SJSA1 (cell line): ENCODE data around the gene SPAG17. TPM values are rescaled to one million over a fixed set of nuclear protein-coding genes. Genes with fewer than 3 reads are reported as not detected.

Source experiments
- DNase-seq, 2 experiments: peaks; one replicate each; pipeline ENCODE4 v3.0.0-alpha.2; 2015 to 2020; ENCODE audit warnings: low spot score in 2 of 2, low read depth in 1 of 2
- H3K27ac ChIP-seq: fragments of 250-450 bp; sonication (Bioruptor Pico); 2 replicates; pipeline ENCODE4 v1.5.1; 2020; ENCODE audit warnings: mild to moderate bottlenecking, moderate library complexity
- H3K27me3 ChIP-seq: fragments of 250-450 bp; sonication (Bioruptor Pico); replicated peaks from 2 replicates; pipeline ENCODE4 v1.5.1; 2020; ENCODE audit warnings: mild to moderate bottlenecking, moderate library complexity
- H3K36me3 ChIP-seq: fragments of 250-450 bp; sonication (Bioruptor Pico); 2 replicates; pipeline ENCODE4 v1.5.1; 2020; ENCODE audit warnings: mild to moderate bottlenecking
- H3K4me1 ChIP-seq: fragments of 250-450 bp; sonication (Bioruptor Pico); replicated peaks from 2 replicates; pipeline ENCODE4 v1.6.1; 2021; ENCODE audit warnings: mild to moderate bottlenecking
- H3K4me3 ChIP-seq: fragments of 250-450 bp; sonication (Bioruptor Pico); 2 replicates; pipeline ENCODE4 v1.5.1; 2020; ENCODE audit warnings: mild to moderate bottlenecking
- H3K9me3 ChIP-seq: fragments of 250-450 bp; sonication (Bioruptor Pico); replicated peaks from 2 replicates; pipeline ENCODE4 v1.5.1; 2020; ENCODE audit warnings: mild to moderate bottlenecking
- total RNA-seq: library from RNA; depleted of rRNA; stranded (reverse); fragments of >200 nt; shearing (Covaris generic); gene quantifications from 2 replicates; pipeline ENCODE4 v1.2.3, GENCODE V29; 2014

SPAG17 gene
- total RNA-seq, 1 experiment from 2014 or later, result not detected

DNA sequence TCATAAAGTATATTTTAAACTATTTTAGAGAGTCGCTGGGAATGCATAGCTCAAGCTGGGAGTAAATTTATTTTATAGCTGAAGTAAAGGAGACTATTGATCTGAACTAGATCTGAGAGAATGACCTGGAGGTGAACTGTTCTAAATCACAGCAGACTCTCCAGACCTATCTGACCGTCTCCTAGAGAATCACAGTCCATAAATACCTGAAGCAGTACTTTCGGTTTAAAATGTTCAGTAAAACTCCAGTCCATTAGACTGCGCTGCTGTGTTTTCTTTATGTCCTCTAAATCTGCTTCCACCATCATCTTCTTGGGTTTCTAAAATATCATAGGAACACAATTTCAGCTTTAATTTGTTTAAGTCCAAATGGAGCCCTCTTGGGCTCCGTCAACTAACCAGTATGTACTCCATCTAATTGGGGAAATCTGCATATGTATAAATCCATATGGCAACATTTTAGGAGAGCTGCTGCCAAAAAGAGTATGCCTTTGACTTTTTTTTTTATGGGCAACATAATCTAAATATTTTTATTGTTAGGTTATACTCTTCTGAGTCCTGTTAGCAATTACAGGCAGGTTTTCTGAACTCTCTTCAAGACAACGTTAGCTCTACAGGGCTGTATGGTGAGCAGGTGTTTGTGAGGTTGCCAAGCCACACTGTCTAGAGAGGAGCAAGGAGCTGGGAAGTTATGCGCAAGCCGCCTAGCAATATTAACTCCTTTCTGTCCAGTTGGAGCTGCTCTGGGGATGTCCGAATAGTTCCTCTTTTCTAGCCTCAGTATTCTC is 111.2 kb downstream of the SPAG17 start:
- DNase-seq, result no peak

GRCh38 chr1:118049981-118050380 is 135.0 kb downstream of the SPAG17 start:
- no peaks in the 10 kb centered on the region for H3K9me3 ChIP-seq
- no peaks in the 10 kb centered on the region for H3K4me1 ChIP-seq
- no peak for DNase-seq
- no peak overlapping the region for H3K4me3 ChIP-seq
- H3K27me3 ChIP-seq, result 0 out of 2 replicates have a peak, but pooled peaks cover 3% of the 10 kb centered on the region
- no peaks in the 10 kb centered on the region for H3K36me3 ChIP-seq
- H3K27ac ChIP-seq, result no peak overlapping the region

More for the DNA sequence above, 111.2 kb downstream of the SPAG17 start:
- Histone ChIP-seq H3K27ac (no peak overlapping the region), H3K27me3 (peaks cover 5% of the 10 kb centered on the region; the same call in 1 of the 2 replicates), H3K4me1 (0 out of 2 replicates have a peak, but pooled peaks cover 3% of the 10 kb centered on the region), H3K36me3 (no peaks in the 10 kb centered on the region), H3K4me3 (no peak overlapping the region), H3K9me3 (no peaks in the 10 kb centered on the region)

GRCh38 chr1:118047650-118048224 is 137.3 kb downstream of the SPAG17 start:
- H3K27ac ChIP-seq, result no peak overlapping the region
- no peaks in the 10 kb centered on the region for H3K4me1 ChIP-seq
- no peak overlapping the region for H3K4me3 ChIP-seq
- DNase-seq, result no peak
- H3K27me3 ChIP-seq, result 0 out of 2 replicates have a peak, but pooled peaks cover 3% of the 10 kb centered on the region
- no peaks in the 10 kb centered on the region for H3K36me3 ChIP-seq
- no peaks in the 10 kb centered on the region for H3K9me3 ChIP-seq

- no peak overlapping the region for H3K27ac ChIP-seq
- DNase-seq, result no peak
- H3K4me3 ChIP-seq, result no peak overlapping the region
- H3K4me1 ChIP-seq, result no peaks in the 10 kb centered on the region; the same call in 1 of the 2 replicates
- H3K27me3 ChIP-seq, result 0 out of 2 replicates have a peak, but pooled peaks cover 3% of the 10 kb centered on the region
- no peaks in the 10 kb centered on the region for H3K9me3 ChIP-seq
- no peaks in the 10 kb centered on the region for H3K36me3 ChIP-seq
These were observed 137.9 kb downstream of the SPAG17 start for GRCh38 chr1:118047006-118047649.

- Histone ChIP-seq H3K9me3 (no peaks in the 10 kb centered on the region), H3K27ac (no peak overlapping the region), H3K4me1 (no peaks in the 10 kb centered on the region; the same call in 1 of the 2 replicates), H3K4me3 (no peak overlapping the region), H3K27me3 (no peaks in the 10 kb centered on the region), H3K36me3 (no peaks in the 10 kb centered on the region)
- no peak for DNase-seq
These were observed 141.4 kb downstream of the SPAG17 start for GRCh38 chr1:118043624-118044023.

- Histone ChIP-seq H3K27me3 (no peaks in the 10 kb centered on the region), H3K9me3 (no peaks in the 10 kb centered on the region), H3K4me3 (no peak overlapping the region), H3K27ac (no peak overlapping the region), H3K36me3 (no peaks in the 10 kb centered on the region), H3K4me1 (no peaks in the 10 kb centered on the region; the same call in 1 of the 2 replicates)
- no peak for DNase-seq
These were observed 142.5 kb downstream of the SPAG17 start for GRCh38 chr1:118042501-118042900.

GRCh38 chr1:118039170-118039569 is 145.9 kb downstream of the SPAG17 start:
- DNase-seq, result no peak
- no peak overlapping the region for H3K4me3 ChIP-seq
- no peaks in the 10 kb centered on the region for H3K9me3 ChIP-seq
- H3K4me1 ChIP-seq, result no peaks in the 10 kb centered on the region; the same call in 1 of the 2 replicates
- H3K27ac ChIP-seq, result no peak overlapping the region
- H3K36me3 ChIP-seq, result no peaks in the 10 kb centered on the region
- H3K27me3 ChIP-seq, result no peaks in the 10 kb centered on the region

DNA sequence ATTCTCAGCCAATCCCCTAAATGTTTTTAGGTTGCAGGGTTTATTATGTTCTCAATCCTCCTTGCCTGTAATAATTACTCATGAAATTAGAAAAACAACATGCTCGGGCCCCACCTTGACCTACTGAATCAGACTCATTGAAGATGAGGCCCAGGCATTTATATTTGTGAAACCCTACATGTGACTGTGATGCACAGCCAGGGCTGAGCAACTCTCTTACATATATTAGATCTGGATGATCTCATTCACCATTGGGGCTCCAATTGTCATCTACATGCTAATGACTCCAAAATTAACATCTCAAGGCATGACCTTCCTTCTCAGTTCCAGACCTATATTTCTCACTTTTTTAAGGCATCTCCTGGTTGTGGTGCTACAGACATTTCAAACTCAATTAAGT is 152.1 kb downstream of the SPAG17 start:
- Histone ChIP-seq H3K36me3 (no peaks in the 10 kb centered on the region), H3K27me3 (no peaks in the 10 kb centered on the region), H3K9me3 (no peaks in the 10 kb centered on the region), H3K4me3 (no peak overlapping the region), H3K27ac (no peak overlapping the region), H3K4me1 (no peaks in the 10 kb centered on the region)
- DNase-seq, result no peak

DNA sequence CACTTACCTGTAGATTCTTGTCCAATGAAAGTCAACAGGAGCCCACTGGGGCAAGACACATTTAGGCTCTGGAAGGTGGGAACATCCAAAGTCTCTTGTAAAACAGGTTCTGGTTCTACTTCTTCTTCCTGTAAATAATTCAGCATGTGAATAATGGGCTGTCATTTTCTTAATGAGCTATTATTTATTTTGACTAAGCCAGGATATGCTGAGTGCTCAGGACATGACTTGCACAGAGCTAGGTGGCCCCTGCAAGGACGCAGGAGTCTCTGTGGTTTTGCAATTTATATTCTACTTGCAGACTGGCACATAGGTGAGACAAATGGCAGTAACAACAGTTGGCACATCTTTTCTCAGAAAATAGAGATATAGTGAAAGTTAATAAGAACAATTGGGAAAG is 156.8 kb downstream of the SPAG17 start:
- Histone ChIP-seq H3K36me3 (no peaks in the 10 kb centered on the region), H3K4me3 (no peak overlapping the region)
- DNase-seq, result no peak

DNA sequence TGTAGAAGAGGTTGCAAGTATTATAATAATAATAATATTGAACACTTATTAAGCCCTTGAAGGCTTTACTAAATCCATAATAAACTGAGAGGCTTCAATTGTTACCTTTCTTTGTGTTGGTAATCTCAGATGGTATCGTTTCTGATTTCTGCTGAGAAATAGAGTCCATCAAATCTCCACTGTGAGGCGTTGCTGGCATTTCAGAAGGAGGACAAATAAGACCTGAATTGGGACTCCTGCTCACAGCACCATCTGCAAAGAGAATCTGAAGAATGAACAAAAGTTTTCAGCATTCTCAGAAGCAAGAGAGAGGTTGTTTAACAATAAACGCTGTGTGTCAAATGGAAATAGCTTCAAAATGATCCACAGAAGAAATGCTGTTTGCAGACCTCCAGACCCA is 161.8 kb downstream of the SPAG17 start:
- DNase-seq, result no peak
- no peak overlapping the region for H3K4me3 ChIP-seq
- no peaks in the 10 kb centered on the region for H3K9me3 ChIP-seq
- peaks cover 2% of the 10 kb centered on the region; the same call in 1 of the 2 replicates for H3K27me3 ChIP-seq
- no peak overlapping the region for H3K27ac ChIP-seq
- no peaks in the 10 kb centered on the region for H3K4me1 ChIP-seq
- H3K36me3 ChIP-seq, result no peaks in the 10 kb centered on the region

More for the DNA sequence above, 156.8 kb downstream of the SPAG17 start:
- H3K4me1 ChIP-seq, result no peaks in the 10 kb centered on the region
- H3K9me3 ChIP-seq, result no peaks in the 10 kb centered on the region
- H3K27me3 ChIP-seq, result 0 out of 2 replicates have a peak, but pooled peaks cover 2% of the 10 kb centered on the region
- no peak overlapping the region for H3K27ac ChIP-seq

GRCh38 chr1:118021668-118022067 is 163.4 kb downstream of the SPAG17 start:
- H3K4me1 ChIP-seq, result no peaks in the 10 kb centered on the region
- H3K27ac ChIP-seq, result no peak overlapping the region
- no peaks in the 10 kb centered on the region for H3K36me3 ChIP-seq
- H3K4me3 ChIP-seq, result no peak overlapping the region
- H3K27me3 ChIP-seq, result peaks cover 7% of the 10 kb centered on the region; the same call in 1 of the 2 replicates
- H3K9me3 ChIP-seq, result no peaks in the 10 kb centered on the region
- no peak for DNase-seq

DNA sequence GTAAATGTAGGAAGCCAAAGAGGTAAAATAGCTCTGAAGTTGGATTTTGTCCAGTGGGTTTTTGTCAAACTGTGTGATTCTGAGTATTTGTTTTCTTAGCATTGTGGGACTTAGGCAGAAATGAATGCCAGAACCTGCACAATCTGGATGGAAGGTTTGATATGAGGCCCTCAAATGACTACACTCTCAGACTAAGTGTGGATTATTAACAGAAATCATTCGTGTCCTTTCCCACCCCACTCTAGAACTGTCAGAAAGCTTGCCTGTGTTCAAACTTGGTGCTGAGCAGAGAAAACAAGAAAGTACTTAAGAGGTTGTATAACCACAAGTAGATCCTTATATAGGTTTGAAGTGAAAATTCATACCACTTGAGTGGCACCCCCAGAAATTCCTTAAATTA is 167.0 kb downstream of the SPAG17 start:
- H3K27me3 ChIP-seq, result peaks cover 10% of the 10 kb centered on the region
- no peaks in the 10 kb centered on the region for H3K9me3 ChIP-seq
- no peaks in the 10 kb centered on the region for H3K36me3 ChIP-seq
- no peaks in the 10 kb centered on the region for H3K4me1 ChIP-seq
- no peak overlapping the region for H3K27ac ChIP-seq
- H3K4me3 ChIP-seq, result no peak overlapping the region
- DNase-seq, result no peak

DNA sequence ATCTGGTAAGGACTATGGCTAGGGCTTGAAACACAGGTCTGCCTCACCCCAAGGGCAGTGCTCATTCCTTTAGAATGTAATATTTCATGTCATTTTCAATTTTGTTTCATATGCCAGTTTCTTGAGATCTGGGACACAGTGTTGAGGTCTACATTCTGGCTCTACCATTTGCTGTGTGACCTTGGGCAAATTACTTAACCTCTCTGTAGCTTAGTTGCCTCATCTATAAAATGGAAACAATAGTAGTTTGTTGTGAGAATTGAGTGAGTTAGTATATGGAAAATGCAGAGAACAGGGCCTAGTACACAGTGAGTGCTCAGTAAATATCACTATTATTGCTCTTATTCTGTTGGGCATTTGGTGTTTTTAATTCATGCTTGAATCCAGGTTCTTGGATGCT is 171.1 kb downstream of the SPAG17 start:
- no peaks in the 10 kb centered on the region for H3K4me1 ChIP-seq
- H3K27ac ChIP-seq, result no peak overlapping the region
- H3K9me3 ChIP-seq, result no peaks in the 10 kb centered on the region
- no peaks in the 10 kb centered on the region for H3K36me3 ChIP-seq
- peaks cover 10% of the 10 kb centered on the region for H3K27me3 ChIP-seq
- no peak for DNase-seq
- no peak overlapping the region for H3K4me3 ChIP-seq

DNA sequence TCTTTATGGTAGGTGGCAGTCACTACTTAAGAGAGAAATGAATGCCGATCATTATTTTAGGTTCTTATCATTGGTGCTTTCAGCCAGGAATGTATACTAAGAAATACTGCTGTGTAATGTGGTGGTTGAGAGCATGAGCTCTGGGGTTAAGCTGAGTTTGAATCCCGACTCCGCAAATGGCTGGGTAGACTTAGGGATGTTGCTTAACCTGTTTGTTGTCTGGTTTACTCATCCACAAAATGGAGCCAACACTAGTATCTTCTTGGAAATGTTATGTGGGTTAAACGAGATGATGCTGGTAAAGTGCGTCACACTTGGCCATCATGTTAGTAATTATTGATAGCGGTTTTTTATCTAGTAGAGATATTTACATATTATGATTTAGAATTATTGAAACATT is 171.7 kb downstream of the SPAG17 start:
- Histone ChIP-seq H3K4me3 (no peak overlapping the region), H3K4me1 (no peaks in the 10 kb centered on the region), H3K9me3 (no peaks in the 10 kb centered on the region), H3K27ac (no peak overlapping the region), H3K27me3 (peaks cover 10% of the 10 kb centered on the region), H3K36me3 (no peaks in the 10 kb centered on the region)
- no peak for DNase-seq
